ENCODE results near the gene C8G.

DNA sequence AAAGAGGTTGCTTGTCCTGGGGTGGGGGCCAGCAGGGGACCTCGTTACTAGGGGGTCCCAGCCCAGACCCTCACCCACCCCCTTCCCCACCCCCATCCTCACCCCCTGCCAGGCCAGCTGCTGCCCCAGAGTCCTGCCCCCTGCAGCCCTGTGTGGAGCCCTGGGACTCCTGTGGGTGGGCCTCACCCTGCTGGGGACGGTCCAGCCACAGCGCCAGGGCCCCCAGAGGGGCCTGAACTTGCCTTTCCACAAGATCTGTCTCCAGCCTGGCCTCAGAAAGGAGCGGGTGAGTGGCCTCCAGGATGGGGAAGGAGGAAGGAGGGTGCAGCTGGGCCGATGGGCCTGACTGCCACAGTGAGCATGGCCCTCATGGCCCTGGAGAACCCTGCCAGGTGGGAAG lies 24.7 kb downstream of the C8G start:
- TF ChIP-seq POLR2AphosphoS5 (IDR thresholded peaks at IDR 0.05; ENCODE audit: low read depth, low read length) (no peak), CTCF (IDR thresholded peaks at IDR 0.05) (no peak), REST (IDR thresholded peaks at IDR 0.05; ENCODE audit: insufficient read depth in 1 of 2, low read depth in 2 of 2, low read length in 1 of 2) (no peak), TCF7L2 (IDR thresholded peaks at IDR 0.05; ENCODE audit: low read depth, low read length) (no peak)
